HG03060 (cell line): ENCODE data around the gene AGAP1.

Experiments
- ATAC-seq: cut with Tn5 transposase; IDR thresholded peaks from one replicate; pipeline ENCODE4 v1.9.1; 2021; ENCODE audit warnings: low read depth, moderate number of reproducible peaks; ENCODE audit not compliant: unreplicated experiment

The AGAP1 gene

GRCh38 chr2:235920216-235920865, 426.5 kb downstream of the AGAP1 start:
- ATAC-seq: no peak

DNA sequence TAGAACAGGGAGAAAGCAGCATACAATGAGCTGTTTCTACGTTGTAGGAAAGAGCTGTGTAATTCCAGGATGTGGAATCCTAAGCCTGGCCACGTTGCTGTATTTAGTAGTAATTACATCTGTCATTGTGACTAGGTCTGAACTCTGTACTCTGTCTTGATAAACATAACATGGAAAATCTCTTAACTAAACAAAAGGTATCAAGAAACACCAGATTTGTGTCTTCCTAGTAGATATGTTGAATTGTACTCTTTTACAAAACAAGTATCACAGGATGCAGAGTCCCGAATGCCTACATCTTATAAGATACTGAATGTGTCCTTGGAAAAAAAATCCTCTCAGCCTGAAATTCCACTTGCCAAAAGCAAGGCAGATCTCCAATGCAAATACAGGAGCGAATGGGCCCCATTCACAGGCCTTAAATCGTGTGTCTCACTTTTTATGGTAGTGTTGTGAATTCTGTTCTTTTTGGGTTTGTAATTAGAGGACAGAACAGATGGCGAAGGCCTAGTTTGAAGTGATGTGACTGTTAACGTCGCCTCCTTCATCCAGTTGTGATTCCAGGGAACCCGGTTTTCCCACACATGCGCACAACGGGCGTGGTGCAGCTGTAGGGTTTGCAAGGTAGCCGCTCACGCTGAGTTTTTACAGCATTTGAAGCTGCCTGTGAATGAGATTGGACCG, 427.8 kb downstream of the AGAP1 start:
- ATAC-seq: no peak

DNA sequence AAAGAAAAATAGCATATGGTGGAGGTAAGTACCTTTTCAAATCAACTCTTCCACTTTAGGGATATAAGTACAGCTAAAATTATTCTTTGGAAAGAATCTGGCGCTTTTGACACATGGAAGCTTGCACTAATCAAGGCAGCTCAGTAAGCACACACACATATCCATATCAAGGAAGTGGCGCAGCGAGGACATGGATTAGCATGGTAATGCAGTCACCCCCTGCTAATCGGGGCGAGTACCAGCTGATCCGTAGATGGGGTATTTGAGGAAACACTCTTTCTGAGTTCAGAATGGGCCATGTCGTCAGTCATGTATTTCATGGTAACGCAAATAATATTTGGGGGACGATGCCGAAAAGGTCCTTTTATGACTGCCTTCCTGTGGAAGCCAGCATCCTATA, 429.0 kb downstream of the AGAP1 start:
- ATAC-seq: no peak

- no peak for ATAC-seq
Measured at GRCh38 chr2:235923859-235924674, 430.2 kb downstream of the AGAP1 start.

DNA sequence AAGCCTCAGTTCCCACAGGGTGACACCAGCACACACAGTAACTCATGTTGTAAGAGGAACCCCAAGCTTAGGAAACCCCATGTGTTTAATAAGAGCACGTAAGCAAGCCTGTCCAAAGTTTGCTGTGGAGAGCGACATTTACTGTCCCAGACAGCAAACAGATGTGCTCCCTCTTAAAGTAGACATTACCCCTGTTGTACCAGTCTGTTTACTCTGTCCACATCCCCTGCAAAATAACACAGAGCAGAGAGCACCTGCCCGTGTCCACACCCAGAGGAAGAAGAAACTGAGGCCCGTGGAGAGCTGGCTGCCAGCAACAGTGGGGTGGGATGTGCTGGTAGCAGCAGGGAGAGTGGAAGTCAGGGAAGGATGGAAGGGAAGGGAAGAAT, 430.8 kb downstream of the AGAP1 start:
- ATAC-seq: no peak

- no peak for ATAC-seq
Measured at GRCh38 chr2:235925250-235925919, 431.5 kb downstream of the AGAP1 start.

- ATAC-seq: no peak
Measured at GRCh38 chr2:235926229-235926628, 432.4 kb downstream of the AGAP1 start.

- no peak for ATAC-seq
Measured at GRCh38 chr2:235928751-235929370, 435.0 kb downstream of the AGAP1 start.

DNA sequence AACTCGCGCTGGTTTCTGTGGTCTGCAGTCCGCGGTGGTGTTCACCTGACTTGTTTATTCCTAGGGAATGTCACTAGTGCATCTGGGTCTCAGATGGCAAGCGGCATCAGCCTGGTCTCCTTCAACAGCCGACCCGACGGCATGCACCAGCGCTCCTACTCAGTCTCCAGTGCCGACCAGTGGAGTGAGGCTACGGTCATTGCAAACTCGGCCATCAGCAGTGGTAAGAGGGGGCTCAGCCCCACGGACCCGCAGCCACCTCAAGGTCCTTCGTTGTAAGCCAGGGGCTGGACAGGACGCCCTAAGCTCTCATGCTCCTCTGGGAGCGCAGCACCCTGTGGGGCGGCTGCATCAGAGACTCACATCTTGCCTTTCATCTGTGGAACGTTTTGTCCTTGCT, 436.9 kb downstream of the AGAP1 start:
- no peak for ATAC-seq

- no peak for ATAC-seq
Measured at GRCh38 chr2:235931676-235932075, 437.8 kb downstream of the AGAP1 start.

DNA sequence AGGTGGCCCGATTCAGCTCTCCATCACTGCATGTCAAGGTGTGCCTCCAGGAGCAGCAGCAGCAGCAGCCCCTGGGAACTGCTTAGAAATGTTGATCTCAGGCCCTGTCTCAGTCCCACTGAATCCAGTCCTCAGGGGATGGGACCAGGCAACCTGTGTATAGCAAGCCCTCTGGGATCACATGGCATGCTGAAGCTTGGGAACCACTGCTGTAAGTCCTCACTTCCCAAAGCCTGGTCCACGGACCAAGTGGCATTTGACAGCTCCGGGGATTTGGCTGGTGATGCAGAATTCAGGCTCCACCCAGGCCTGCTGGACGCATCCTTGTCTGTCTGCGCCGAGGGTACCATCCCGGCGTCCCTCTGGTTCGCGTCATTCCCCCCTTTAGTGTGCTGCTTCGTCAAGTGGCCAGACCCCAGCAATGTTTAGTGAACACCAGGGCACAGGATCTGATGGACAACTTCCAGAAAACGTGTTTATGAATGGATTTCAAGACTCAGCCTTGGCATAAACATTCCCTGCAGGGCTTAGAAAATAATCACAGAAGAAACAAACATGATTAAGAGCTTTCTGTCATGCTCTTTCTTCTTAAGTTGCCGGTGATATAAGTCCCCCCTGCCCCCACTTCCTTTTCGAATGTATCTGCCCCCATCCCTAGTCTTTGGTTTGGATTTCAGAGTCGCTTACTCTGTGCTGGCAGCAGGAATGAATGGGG, 440.4 kb downstream of the AGAP1 start:
- no peak for ATAC-seq

DNA sequence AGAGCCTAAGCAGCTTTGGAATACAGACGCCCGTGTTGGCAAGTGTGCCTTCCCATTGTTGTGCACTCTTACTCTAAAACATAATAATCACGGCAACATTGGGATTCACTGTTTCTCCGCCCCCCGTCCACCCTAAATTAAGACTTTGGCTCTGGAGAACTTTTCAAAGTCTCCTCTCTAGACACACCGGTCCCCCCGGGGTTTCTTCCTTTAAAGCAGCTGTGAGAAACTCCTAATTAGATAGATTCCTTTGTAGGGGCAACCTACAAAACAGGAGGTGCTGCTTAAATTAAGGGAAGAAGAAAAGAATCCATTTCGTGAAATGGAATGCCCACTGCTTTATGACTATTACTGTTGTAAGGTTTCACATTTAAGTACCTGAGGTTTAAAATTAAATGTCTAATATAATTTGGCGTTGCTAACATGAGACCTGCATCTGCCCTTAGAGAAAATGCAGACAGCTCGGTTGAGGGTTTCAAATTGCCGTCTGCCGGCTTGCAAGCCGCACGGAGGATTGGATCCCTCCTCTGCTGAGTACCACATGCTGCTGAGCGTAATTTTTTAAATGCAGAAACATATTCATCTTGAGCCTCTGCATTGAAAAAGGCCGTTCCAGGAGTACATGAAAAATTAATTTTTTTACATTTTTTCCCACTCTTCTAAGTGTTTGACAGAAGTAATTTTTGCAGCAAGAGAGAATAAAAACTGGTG, 441.1 kb downstream of the AGAP1 start:
- ATAC-seq: no peak

- no peak for ATAC-seq
Measured at GRCh38 chr2:235935773-235936172, 441.9 kb downstream of the AGAP1 start.

GRCh38 chr2:235936493-235936892, 442.6 kb downstream of the AGAP1 start:
- ATAC-seq: no peak

DNA sequence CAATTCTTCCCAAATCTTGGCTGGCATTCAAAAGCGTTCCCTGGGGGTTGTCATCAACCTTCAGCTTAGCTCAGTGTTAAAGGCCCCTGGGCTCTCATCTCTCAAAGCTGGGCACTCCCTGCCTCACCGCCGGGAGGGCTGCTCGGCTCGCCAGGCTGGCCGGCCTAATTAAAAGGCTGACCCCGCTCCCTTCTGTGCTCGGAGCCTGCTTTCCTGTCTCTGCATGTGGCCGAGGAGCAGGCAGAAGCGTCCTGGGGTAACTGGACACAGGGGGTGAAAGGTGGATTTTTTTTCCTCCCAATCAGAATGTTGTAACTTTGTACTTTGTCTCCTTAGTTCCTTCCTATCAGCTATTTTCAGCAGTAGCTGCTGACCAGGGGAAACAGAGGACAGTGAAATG, 443.2 kb downstream of the AGAP1 start:
- ATAC-seq: no peak

DNA sequence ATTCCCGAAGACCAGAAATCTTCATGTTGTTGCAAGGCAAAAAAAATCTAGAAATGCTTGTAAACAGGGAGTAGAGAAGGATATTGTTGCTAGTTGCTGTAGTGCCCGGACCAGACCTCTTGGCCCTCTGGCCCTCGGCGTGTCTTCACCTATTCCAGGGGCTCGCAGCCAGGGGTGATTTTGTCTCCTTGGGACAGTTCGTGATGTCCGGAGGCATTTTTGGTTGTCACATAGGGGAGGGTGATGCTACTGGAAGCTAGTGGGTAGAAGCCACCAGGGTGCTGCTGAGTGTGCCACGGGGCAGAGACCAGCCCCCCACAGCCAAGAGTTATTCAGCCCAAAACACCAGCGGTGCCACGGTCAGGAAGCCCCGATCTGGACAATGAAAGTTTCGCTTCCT, 443.7 kb downstream of the AGAP1 start:
- ATAC-seq: no peak

DNA sequence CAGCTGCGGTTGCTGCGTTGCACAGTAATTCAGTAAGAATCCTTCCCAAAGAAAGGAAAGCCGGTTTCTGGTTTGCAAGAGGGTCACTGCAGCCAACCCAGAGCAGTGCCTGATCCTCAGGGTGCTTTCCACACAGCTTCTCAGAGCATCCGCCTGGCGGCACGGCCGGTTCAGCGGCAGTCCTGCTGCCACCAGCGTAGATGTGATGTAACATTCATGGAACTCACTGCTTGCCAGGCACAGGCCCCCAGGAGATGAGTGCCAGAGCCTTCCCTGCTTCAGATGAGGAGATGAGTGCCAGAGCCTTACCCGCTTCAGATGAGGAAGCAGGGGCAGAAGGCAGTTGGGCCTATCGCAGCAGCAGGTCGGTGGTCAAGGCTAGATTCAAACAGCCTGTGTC, 444.1 kb downstream of the AGAP1 start:
- ATAC-seq: no peak

GRCh38 chr2:235938611-235939010, 444.8 kb downstream of the AGAP1 start:
- no peak for ATAC-seq

DNA sequence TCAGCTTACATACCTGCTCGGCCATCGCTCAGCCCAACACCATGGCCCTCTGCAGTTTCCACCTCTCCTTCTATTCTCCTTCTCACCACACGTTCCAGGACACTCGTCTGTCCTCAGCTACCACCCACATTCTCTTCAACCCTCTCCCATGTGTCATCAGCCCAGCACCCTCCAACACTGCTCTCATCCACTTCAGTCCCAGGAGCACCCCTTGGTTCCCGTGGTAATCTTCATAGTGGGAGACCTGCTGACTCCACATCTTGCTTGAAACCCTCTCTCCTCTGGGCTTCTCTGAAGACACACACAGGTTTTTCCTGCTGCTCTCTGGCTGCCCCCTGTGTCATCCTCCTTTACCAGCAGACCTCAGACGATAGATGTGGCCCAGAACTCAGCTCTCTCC, 445.6 kb downstream of the AGAP1 start:
- ATAC-seq: no peak
